Measurements from ENCODE around the gene ZNF311.

DNA sequence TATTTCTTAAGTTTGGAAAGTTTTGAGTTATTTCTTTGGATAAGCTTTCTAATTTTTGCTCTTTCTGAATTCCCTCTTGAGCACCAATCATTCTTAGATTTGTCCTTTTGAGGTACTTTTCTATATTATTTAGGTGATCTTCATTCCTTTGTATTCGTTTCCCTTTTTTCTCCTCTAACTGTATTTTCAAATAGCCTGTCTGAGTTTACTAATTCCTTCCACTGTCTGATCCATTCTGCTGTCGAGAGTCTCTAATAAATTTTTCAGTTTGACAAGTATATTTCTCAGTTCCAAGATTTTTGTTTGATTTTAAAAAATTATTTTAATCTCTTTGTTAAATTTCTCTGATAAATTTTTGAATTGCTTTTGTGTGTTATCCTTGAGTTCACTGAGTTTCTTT lies 16.3 kb upstream of the ZNF311 start:
- TF ChIP-seq, protein P1, sequence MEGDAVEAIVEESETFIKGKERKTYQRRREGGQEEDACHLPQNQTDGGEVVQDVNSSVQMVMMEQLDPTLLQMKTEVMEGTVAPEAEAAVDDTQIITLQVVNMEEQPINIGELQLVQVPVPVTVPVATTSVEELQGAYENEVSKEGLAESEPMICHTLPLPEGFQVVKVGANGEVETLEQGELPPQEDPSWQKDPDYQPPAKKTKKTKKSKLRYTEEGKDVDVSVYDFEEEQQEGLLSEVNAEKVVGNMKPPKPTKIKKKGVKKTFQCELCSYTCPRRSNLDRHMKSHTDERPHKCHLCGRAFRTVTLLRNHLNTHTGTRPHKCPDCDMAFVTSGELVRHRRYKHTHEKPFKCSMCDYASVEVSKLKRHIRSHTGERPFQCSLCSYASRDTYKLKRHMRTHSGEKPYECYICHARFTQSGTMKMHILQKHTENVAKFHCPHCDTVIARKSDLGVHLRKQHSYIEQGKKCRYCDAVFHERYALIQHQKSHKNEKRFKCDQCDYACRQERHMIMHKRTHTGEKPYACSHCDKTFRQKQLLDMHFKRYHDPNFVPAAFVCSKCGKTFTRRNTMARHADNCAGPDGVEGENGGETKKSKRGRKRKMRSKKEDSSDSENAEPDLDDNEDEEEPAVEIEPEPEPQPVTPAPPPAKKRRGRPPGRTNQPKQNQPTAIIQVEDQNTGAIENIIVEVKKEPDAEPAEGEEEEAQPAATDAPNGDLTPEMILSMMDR (IDR thresholded peaks at IDR 0.05; ENCODE audit: low read length), result no peak
- no peak for TF ChIP-seq EZH2 (optimal IDR thresholded peaks at IDR 0.05; ENCODE audit: low read depth, low read length)
